PFSK-1 (cell line): Measurements from ENCODE around the gene FAM120AOS.

Experiments used
- POLR2AphosphoS5 ChIP-seq: IDR thresholded peaks from 2 replicates; pipeline ENCODE4 v1.6.1; 2012; ENCODE audit warnings: low read depth, mild to moderate bottlenecking, control low read depth, low read length, moderate library complexity
- REST ChIP-seq, 2 experiments: IDR thresholded peaks; 2 replicates each; pipeline versions ENCODE4 v1.6.1 to v1.8.0; 2011 to 2012; ENCODE audit warnings: low read depth in 2 of 2, low read length in 2 of 2, control low read depth in 1 of 2, inconsistent platforms in 1 of 2, mild to moderate bottlenecking in 1 of 2, moderate library complexity in 1 of 2; ENCODE audit not compliant: insufficient read depth in 1 of 2
- TAF1 ChIP-seq: IDR thresholded peaks from 2 replicates; pipeline ENCODE4 v1.6.1; 2012; ENCODE audit warnings: low read length, control low read depth, borderline replicate concordance; ENCODE audit not compliant: insufficient read depth

GRCh38 chr9:93450945-93451815, 2.2 kb downstream of the FAM120AOS start, which contains the start of gene FAM120A:
- 0 out of 2 replicates have a peak, but pooled peaks have one; percentile 40 for TF ChIP-seq TAF1
- peak; percentile 43; the same call in 1 of the 2 replicates for TF ChIP-seq POLR2AphosphoS5
- TF ChIP-seq REST (IDR thresholded peaks at IDR 0.05; ENCODE audit: insufficient read depth in 1 of 2, low read depth in 2 of 2, low read length in 2 of 2), result no peak
